CD4-positive, alpha-beta memory T cell (primary cell): ENCODE measurements around the gene PGBD5. TPM values are rescaled to one million over a fixed set of nuclear protein-coding genes. Genes with fewer than 3 reads are reported as not detected.
A peak's percentile ranks its signal among the peaks of the same experiment; 100 is the strongest.

Experiments used
- CTCF ChIA-PET: fragments of 350-600 bp; sonication (Branson Sonifier 250); formaldehyde crosslinking; loops from one replicate; lab custom pipeline; 2021; ENCODE audit warnings: inconsistent platforms; ENCODE audit not compliant: partially characterized antibody; lab: Charles Lee
- POLR2A ChIA-PET: fragments of 350-600 bp; sonication (Branson Sonifier 250); formaldehyde crosslinking; loops from one replicate; lab custom pipeline; 2021; ENCODE audit not compliant: partially characterized antibody; lab: Charles Lee
- DNase-seq, 5 donors: peaks; one replicate each; pipeline versions ENCODE4 v3.0.0 to v3.0.0-alpha.2; 2020 to 2022; ENCODE audit warnings: mixed read lengths in 1 of 5
- H3K27ac ChIP-seq: one replicate; pipeline ENCODE4 v1.7.0; 2013; ENCODE audit warnings: low read depth, low read length
- H3K27me3 ChIP-seq: 2 replicates; pipeline ENCODE4 v1.7.0; 2013; ENCODE audit warnings: mild to moderate bottlenecking, low read length, moderate library complexity; ENCODE audit not compliant: insufficient read depth
- H3K36me3 ChIP-seq: 2 replicates; pipeline ENCODE4 v1.7.0; 2013; ENCODE audit warnings: mild to moderate bottlenecking, low read length, moderate library complexity; ENCODE audit not compliant: insufficient read depth
- H3K4me1 ChIP-seq: 2 replicates; pipeline ENCODE4 v1.7.0; 2013; ENCODE audit warnings: mild to moderate bottlenecking, low read length, moderate library complexity; ENCODE audit not compliant: insufficient read depth
- H3K4me3 ChIP-seq, 2 donors: one replicate each; pipeline ENCODE4 v1.7.0; 2013; ENCODE audit warnings: low read length in 2 of 2, mild to moderate bottlenecking in 1 of 2
- H3K9me3 ChIP-seq, 2 donors: one replicate each; pipeline ENCODE4 v1.7.0; 2013; ENCODE audit warnings: low read length in 2 of 2, control low read depth in 1 of 2; ENCODE audit not compliant: control insufficient read depth in 1 of 2
- H3K27ac Mint-ChIP-seq, 7 donors: one replicate each; pipeline ENCODE4 v1.8.0; 2020 to 2021; ENCODE audit warnings: mixed read lengths in 7 of 7, mild to moderate bottlenecking in 6 of 7, inconsistent platforms in 3 of 7, moderate library complexity in 3 of 7
- H3K27me3 Mint-ChIP-seq, 2 donors: one replicate each; pipeline ENCODE4 v1.8.0; 2020 to 2021; ENCODE audit warnings: mixed read lengths in 2 of 2
- H3K36me3 Mint-ChIP-seq, 2 donors: one replicate each; pipeline ENCODE4 v1.8.0; 2020 to 2021; ENCODE audit warnings: mixed read lengths in 2 of 2, inconsistent platforms in 1 of 2, mild to moderate bottlenecking in 1 of 2
- H3K4me1 Mint-ChIP-seq, 4 donors: one replicate each; pipeline ENCODE4 v1.8.0; 2020 to 2021; ENCODE audit warnings: mixed read lengths in 4 of 4, mild to moderate bottlenecking in 1 of 4
- H3K4me3 Mint-ChIP-seq, 8 donors: one replicate each; pipeline ENCODE4 v1.8.0; 2020 to 2021; ENCODE audit warnings: mixed read lengths in 8 of 8, mild to moderate bottlenecking in 7 of 8, moderate library complexity in 6 of 8, inconsistent platforms in 3 of 8
- H3K9me3 Mint-ChIP-seq, 8 donors: one replicate each; pipeline ENCODE4 v1.8.0; 2020 to 2021; ENCODE audit warnings: mixed read lengths in 8 of 8, mild to moderate bottlenecking in 5 of 8, inconsistent platforms in 3 of 8, moderate library complexity in 1 of 8
- intact Hi-C: fragments of 100-400 bp; cut with micrococcal nuclease; formaldehyde crosslinking; loops from one replicate; pipeline ENCODE4 v1.15.1; 2023
- polyA plus RNA-seq, 2 donors: library from polyadenylated mRNA; unstranded; fragments of 300-500 nt; fragmentation: Illumina TruSeq; gene quantifications; one replicate each; pipeline ENCODE4 v1.2.3, GENCODE V29; 2021
- total RNA-seq, 2 experiments: library from RNA; stranded (reverse); gene quantifications; one replicate each; pipeline ENCODE4 v1.2.3, GENCODE V29; 2021

Gene PGBD5
- total and polyA plus RNA-seq, 4 experiments from 2014 or later: not detected

GRCh38 chr1:230270185-230270558, 156.0 kb downstream of the PGBD5 start:
- intact Hi-C loops: no loop called here
- no peaks in the 10 kb centered on the region for H3K9me3 ChIP-seq
- H3K36me3 ChIP-seq: peaks cover 4% of the 10 kb centered on the region
- H3K4me3 ChIP-seq: no peak overlapping the region
- H3K4me1 Mint-ChIP-seq: peaks cover 8 to 31% (median 18%) of the 10 kb centered on the region in 4 donors
- H3K27ac ChIP-seq: no peak overlapping the region
- peaks cover 17 to 31% of the 10 kb centered on the region in 2 donors for H3K36me3 Mint-ChIP-seq
- no peaks in the 10 kb centered on the region for H3K27me3 Mint-ChIP-seq
- peak overlapping the region; percentile 2 to 84 (median 60) for H3K4me3 Mint-ChIP-seq
- CTCF ChIA-PET: interaction anchor here (1.0 kb wide), 1 partner anchor 15 kb away, joined by 3 read pairs; no protein-coding TSS in a partner anchor
- peak overlapping the region in 6 of 7 donors; percentile 19 to 77 (median 66) for H3K27ac Mint-ChIP-seq
- DNase-seq: no peak
- no peaks in the 10 kb centered on the region for H3K27me3 ChIP-seq
- POLR2A ChIA-PET: interaction anchor here (0.7 kb wide), 1 partner anchor 11 kb away, joined by 3 read pairs; no protein-coding TSS in a partner anchor
- H3K4me1 ChIP-seq: peaks cover 15% of the 10 kb centered on the region
- no peaks in the 10 kb centered on the region for H3K9me3 Mint-ChIP-seq

DNA sequence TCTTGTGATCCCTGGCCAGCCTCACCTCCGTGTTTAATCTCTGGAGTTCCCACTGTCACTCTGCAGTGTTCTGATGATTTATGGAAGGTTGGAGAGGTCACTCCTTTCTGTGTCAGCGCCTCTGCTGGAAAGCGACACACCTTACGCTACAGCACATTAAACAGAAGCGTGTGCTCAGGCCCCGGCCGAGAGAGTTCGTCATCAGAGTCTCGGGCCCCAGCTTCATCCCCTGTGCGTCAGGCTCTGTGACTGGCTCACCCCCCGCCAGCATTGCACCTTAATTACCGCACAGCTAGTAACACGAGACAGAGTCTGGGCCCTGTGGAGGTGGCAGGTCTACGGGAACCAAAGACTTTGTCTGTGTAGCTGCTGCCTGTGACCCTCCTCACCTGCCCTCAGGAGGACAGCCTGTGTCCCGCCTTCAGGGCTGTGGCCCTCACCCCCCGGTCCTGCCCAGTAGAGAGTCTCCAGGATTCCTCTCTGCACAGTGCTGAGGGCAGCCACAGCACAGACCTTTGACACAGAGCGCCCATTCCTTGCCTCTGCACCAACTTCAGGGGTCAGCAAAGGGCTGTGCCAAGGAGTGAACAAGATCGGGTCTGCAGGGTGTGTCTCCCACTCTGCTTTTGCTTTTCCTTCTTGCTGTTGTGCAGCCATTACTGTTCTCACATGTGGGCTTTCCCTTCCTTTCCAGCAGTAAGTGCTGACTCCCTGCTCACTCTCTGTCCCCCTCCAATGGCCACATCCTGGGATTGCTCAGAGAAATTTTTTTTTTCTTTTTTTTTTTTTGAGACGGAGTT, 157.6 kb downstream of the PGBD5 start:
- Mint-ChIP-seq H3K9me3 (no peaks in the 10 kb centered on the region), H3K4me3 (no peak overlapping the region), H3K4me1 (peaks cover 5 to 22% (median 15%) of the 10 kb centered on the region in 4 donors), H3K27me3 (no peaks in the 10 kb centered on the region), H3K36me3 (peaks cover 31 to 34% of the 10 kb centered on the region in 2 donors), H3K27ac (peak overlapping the region in 1 of 7 donors; percentile 4)
- Histone ChIP-seq H3K27ac (no peak overlapping the region), H3K27me3 (no peaks in the 10 kb centered on the region), H3K36me3 (peaks cover 9% of the 10 kb centered on the region), H3K9me3 (no peaks in the 10 kb centered on the region), H3K4me3 (no peak overlapping the region), H3K4me1 (peaks cover 15% of the 10 kb centered on the region)
- ChIA-PET POLR2A (no interaction called here), CTCF (no interaction called here)
- intact Hi-C loops: no loop called here
- DNase-seq: no peak

GRCh38 chr1:230267338-230268065, 158.6 kb downstream of the PGBD5 start:
- DNase-seq: no peak
- peak overlapping the region in 1 of 8 donors; percentile 15 for H3K4me3 Mint-ChIP-seq
- Histone ChIP-seq H3K27me3 (no peaks in the 10 kb centered on the region), H3K27ac (no peak overlapping the region), H3K9me3 (no peaks in the 10 kb centered on the region), H3K4me3 (no peak overlapping the region), H3K4me1 (peaks cover 15% of the 10 kb centered on the region), H3K36me3 (peaks cover 15% of the 10 kb centered on the region)
- no peaks in the 10 kb centered on the region for H3K27me3 Mint-ChIP-seq
- ChIA-PET POLR2A (no interaction called here), CTCF (no interaction called here)
- intact Hi-C loops: no loop called here
- H3K36me3 Mint-ChIP-seq: peaks cover 31 to 41% of the 10 kb centered on the region in 2 donors
- H3K4me1 Mint-ChIP-seq: peaks cover 5 to 21% (median 12%) of the 10 kb centered on the region in 4 donors
- H3K9me3 Mint-ChIP-seq: no peaks in the 10 kb centered on the region
- peak overlapping the region in 1 of 7 donors; percentile 62 for H3K27ac Mint-ChIP-seq

DNA sequence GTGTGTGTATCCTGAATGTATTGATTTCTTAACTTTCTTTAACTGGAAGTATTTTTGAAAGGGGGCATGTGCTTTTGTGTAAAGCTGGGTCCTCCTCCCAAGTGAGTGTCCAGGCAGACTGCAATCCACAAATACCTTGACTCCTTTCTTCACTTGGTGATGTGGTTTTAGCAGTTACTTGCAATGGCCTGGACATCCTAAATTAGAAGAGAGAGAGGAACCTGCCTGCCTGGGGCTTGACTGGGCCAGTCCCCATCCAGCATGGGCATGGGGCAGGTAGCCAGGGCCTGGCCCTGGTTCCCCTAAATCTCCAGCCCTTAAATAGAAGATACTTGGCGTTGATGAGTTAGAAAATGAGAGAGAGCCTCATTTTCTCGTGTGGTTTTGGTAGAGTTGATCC, 159.7 kb downstream of the PGBD5 start:
- H3K9me3 Mint-ChIP-seq: no peaks in the 10 kb centered on the region
- ChIA-PET POLR2A (no interaction called here), CTCF (no interaction called here)
- DNase-seq: no peak
- Histone ChIP-seq H3K9me3 (no peaks in the 10 kb centered on the region), H3K27ac (no peak overlapping the region), H3K27me3 (no peaks in the 10 kb centered on the region), H3K4me3 (no peak overlapping the region), H3K4me1 (peaks cover 15% of the 10 kb centered on the region), H3K36me3 (peaks cover 15% of the 10 kb centered on the region)
- H3K27ac Mint-ChIP-seq: peak overlapping the region in 3 of 7 donors; percentile 17 to 60 (median 35)
- no peaks in the 10 kb centered on the region for H3K27me3 Mint-ChIP-seq
- intact Hi-C loops: no loop called here
- H3K4me3 Mint-ChIP-seq: no peak overlapping the region
- H3K36me3 Mint-ChIP-seq: peaks cover 39 to 47% of the 10 kb centered on the region in 2 donors
- H3K4me1 Mint-ChIP-seq: peaks cover 5 to 20% (median 11%) of the 10 kb centered on the region in 4 donors

- Mint-ChIP-seq H3K36me3 (peaks cover 34 to 50% of the 10 kb centered on the region in 2 donors), H3K4me1 (peaks cover 3 to 10% (median 4%) of the 10 kb centered on the region in 4 donors), H3K4me3 (no peak overlapping the region), H3K27ac (peak overlapping the region in 1 of 7 donors; percentile 29), H3K9me3 (no peaks in the 10 kb centered on the region), H3K27me3 (no peaks in the 10 kb centered on the region)
- ChIA-PET CTCF (no interaction called here), POLR2A (no interaction called here)
- H3K4me1 ChIP-seq: peaks cover 8% of the 10 kb centered on the region
- intact Hi-C loops: no loop called here
- no peaks in the 10 kb centered on the region for H3K27me3 ChIP-seq
- H3K4me3 ChIP-seq: no peak overlapping the region
- H3K9me3 ChIP-seq: no peaks in the 10 kb centered on the region
- no peak for DNase-seq
- H3K36me3 ChIP-seq: peaks cover 15% of the 10 kb centered on the region
- no peak overlapping the region for H3K27ac ChIP-seq
Measured at GRCh38 chr1:230265200-230266115, 160.7 kb downstream of the PGBD5 start.
